ENCODE data around the gene EBLN2. TPM values are rescaled to one million over a fixed set of nuclear protein-coding genes. Genes with fewer than 3 reads are reported as not detected.

EBLN2 gene
- total and polyA plus RNA-seq, 5 donors from 2014 or later: 0.80 to 20.8 (median 1.3) TPM

DNA sequence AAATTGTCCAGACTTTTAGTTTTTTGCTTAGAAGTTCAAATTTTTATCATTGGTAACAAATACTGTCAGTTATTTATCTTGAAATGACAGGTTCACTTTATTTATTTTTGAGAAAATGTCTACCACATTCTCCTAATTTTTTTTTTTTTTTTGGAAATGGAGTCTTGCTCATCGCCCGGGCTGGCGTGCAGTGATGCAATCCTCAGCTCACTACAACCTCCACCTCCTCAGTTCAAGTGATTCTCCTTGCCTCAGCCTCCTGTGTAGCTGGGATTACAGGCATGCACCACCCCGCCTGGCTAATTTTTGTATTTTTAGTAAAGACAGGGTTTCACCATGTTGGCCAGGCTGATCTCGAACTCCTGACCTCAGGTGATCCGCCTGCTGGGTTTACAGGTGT lies 16.1 kb upstream of the EBLN2 start:
- Histone ChIP-seq H3K9me3 (ENCODE audit: control insufficient read depth in 2 of 2, low read length in 2 of 2) (no peaks in the 10 kb centered on the region), H3K4me1 (ENCODE audit: control insufficient read depth, insufficient read depth, low read length, poor library complexity, severe bottlenecking) (peaks cover 41% of the 10 kb centered on the region), H3K36me3 (ENCODE audit: control insufficient read depth, insufficient read depth, low read length) (peaks cover 17% of the 10 kb centered on the region), H3K27ac (ENCODE audit: insufficient read depth, low read length, poor library complexity, severe bottlenecking) (no peak overlapping the region), H3K4me3 (ENCODE audit: low read depth, low read length) (no peak overlapping the region), H3K27me3 (ENCODE audit: control insufficient read depth, insufficient read depth, low read length) (no peaks in the 10 kb centered on the region)
- Mint-ChIP-seq H3K27me3 (no peaks in the 10 kb centered on the region), H3K27ac (peak overlapping the region in 1 of 3 donors; percentile 7), H3K4me1 (peaks cover 46 to 61% (median 52%) of the 10 kb centered on the region in 4 donors), H3K9me3 (no peaks in the 10 kb centered on the region), H3K36me3 (peaks cover 11% of the 10 kb centered on the region), H3K4me3 (peak overlapping the region in 1 of 4 donors; percentile 33)
- DNase-seq: no peak
- ATAC-seq (ENCODE audit: low read depth in 2 of 2): no peak

DNA sequence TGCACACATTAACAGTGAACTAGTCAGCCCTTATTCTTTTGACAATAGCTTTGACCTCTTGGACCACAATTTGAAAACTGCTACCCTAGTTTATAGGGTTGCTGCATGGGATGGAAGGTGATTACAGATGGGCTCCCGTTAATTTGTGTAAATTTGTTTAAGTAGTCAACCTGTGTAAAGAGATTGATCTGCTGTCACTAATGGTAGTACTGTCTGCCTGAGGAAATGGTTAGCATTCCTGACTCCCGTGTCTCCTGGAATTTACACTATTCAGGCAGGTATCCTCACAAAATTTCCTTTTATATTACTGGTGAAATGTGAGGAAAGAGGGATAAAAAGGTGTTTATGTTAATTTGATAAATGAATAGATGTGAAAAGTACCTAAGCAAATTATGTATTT lies 15.3 kb upstream of the EBLN2 start:
- H3K4me3 Mint-ChIP-seq: no peak overlapping the region

DNA sequence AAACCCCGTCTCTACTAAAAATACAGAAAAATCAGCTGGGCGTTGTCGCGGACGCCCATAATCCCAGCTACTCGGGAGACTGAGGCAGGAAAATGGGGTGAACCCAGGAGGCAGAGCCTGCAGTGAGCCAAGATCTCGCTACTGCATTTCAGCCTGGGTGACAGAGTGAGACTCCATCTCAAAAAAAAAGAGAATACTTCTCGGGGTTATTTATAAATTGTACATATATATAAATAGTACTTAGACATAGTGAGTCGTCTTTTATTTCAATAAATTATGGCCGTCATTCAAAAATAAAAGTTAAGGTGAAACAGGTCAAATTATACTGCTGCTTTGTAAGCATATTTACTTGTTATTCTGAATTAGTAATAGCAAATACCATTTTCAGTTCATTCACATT lies 12.1 kb upstream of the EBLN2 start:
- Mint-ChIP-seq H3K27me3 (no peaks in the 10 kb centered on the region), H3K9me3 (no peaks in the 10 kb centered on the region), H3K27ac (no peak overlapping the region), H3K4me1 (peaks cover 25 to 49% (median 34%) of the 10 kb centered on the region in 4 donors), H3K36me3 (peaks cover 9% of the 10 kb centered on the region), H3K4me3 (no peak overlapping the region)
- no peak for DNase-seq
- Histone ChIP-seq H3K9me3 (ENCODE audit: control insufficient read depth in 2 of 2, low read length in 2 of 2) (no peaks in the 10 kb centered on the region), H3K36me3 (ENCODE audit: control insufficient read depth, insufficient read depth, low read length) (peaks cover 22% of the 10 kb centered on the region), H3K27ac (ENCODE audit: insufficient read depth, low read length, poor library complexity, severe bottlenecking) (no peak overlapping the region), H3K4me3 (ENCODE audit: low read depth, low read length) (no peak overlapping the region), H3K4me1 (ENCODE audit: control insufficient read depth, insufficient read depth, low read length, poor library complexity, severe bottlenecking) (peaks cover 11% of the 10 kb centered on the region), H3K27me3 (ENCODE audit: control insufficient read depth, insufficient read depth, low read length) (no peaks in the 10 kb centered on the region)
- ATAC-seq (ENCODE audit: low read depth in 2 of 2): no peak

More for the DNA sequence above, 15.3 kb upstream of the EBLN2 start:
- H3K4me1 Mint-ChIP-seq: peaks cover 38 to 59% (median 51%) of the 10 kb centered on the region in 4 donors
- Histone ChIP-seq H3K27me3 (ENCODE audit: control insufficient read depth, insufficient read depth, low read length) (no peaks in the 10 kb centered on the region), H3K4me3 (ENCODE audit: low read depth, low read length) (no peak overlapping the region), H3K36me3 (ENCODE audit: control insufficient read depth, insufficient read depth, low read length) (peaks cover 17% of the 10 kb centered on the region), H3K4me1 (ENCODE audit: control insufficient read depth, insufficient read depth, low read length, poor library complexity, severe bottlenecking) (peaks cover 37% of the 10 kb centered on the region), H3K9me3 (ENCODE audit: control insufficient read depth in 2 of 2, low read length in 2 of 2) (no peaks in the 10 kb centered on the region), H3K27ac (ENCODE audit: insufficient read depth, low read length, poor library complexity, severe bottlenecking) (no peak overlapping the region)
- no peak for DNase-seq
- H3K27ac Mint-ChIP-seq: peak overlapping the region in 2 of 3 donors; percentile 7 to 59
- H3K36me3 Mint-ChIP-seq: peaks cover 13% of the 10 kb centered on the region
- ATAC-seq (ENCODE audit: low read depth in 2 of 2): no peak
- no peaks in the 10 kb centered on the region for H3K27me3 Mint-ChIP-seq
- H3K9me3 Mint-ChIP-seq: no peaks in the 10 kb centered on the region

DNA sequence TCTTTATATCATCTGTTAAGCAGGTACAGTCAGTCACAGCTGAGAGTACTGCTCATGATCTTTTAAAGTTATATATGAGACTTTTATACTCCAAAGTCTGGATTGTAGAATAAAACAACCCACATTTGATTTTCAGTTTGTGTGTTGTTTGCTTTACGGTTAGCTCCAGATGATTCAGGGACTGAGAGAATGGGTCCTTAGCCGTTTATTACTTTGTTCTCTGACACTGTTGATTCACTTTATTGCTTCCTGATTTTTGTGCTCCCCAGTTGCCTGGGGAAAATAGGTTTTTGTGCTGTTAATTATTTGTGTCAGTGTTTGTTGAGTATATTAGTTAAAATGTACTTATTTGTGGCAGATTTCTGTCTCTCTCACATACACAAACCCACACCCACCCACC lies 8.6 kb upstream of the EBLN2 start:
- H3K27me3 ChIP-seq (ENCODE audit: control insufficient read depth, insufficient read depth, low read length): no peaks in the 10 kb centered on the region
- no peak overlapping the region for H3K27ac ChIP-seq (ENCODE audit: insufficient read depth, low read length, poor library complexity, severe bottlenecking)
- H3K4me3 Mint-ChIP-seq: no peak overlapping the region
- no peak overlapping the region for H3K4me3 ChIP-seq (ENCODE audit: low read depth, low read length)
- H3K4me1 Mint-ChIP-seq: peaks cover 17 to 40% (median 29%) of the 10 kb centered on the region in 4 donors
- ATAC-seq (ENCODE audit: low read depth in 2 of 2) (no peak), DNase-seq (no peak)
- no peaks in the 10 kb centered on the region for H3K27me3 Mint-ChIP-seq
- peaks cover 9% of the 10 kb centered on the region for H3K36me3 Mint-ChIP-seq
- H3K9me3 Mint-ChIP-seq: no peaks in the 10 kb centered on the region
- peak overlapping the region in 2 of 3 donors; percentile 16 to 42 for H3K27ac Mint-ChIP-seq
- no peaks in the 10 kb centered on the region for H3K4me1 ChIP-seq (ENCODE audit: control insufficient read depth, insufficient read depth, low read length, poor library complexity, severe bottlenecking)
- no peaks in the 10 kb centered on the region for H3K9me3 ChIP-seq (ENCODE audit: control insufficient read depth in 2 of 2, low read length in 2 of 2)
- H3K36me3 ChIP-seq (ENCODE audit: control insufficient read depth, insufficient read depth, low read length): peaks cover 18% of the 10 kb centered on the region

DNA sequence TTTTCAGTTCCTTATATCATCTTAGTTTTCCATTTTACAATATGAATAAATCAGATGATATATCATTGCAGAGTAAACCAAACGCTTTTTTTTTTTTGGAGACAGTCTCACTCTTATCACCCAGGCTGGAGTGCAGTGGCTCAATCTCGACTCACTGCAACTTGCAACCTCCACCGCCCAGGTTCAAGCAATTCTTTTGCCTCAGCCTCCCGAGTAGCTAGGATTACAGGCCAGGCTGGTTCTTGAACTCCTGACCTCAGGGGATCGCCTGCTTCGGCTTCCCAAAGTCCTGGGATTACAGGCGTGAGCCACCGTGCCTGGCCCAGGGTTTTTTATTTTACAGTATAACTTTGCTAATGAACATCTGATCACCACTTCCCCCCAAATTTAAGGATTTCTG lies 5.9 kb upstream of the EBLN2 start:
- Mint-ChIP-seq H3K4me1 (peaks cover 19 to 55% (median 31%) of the 10 kb centered on the region in 4 donors), H3K4me3 (peak overlapping the region in 1 of 4 donors; percentile 71), H3K9me3 (no peaks in the 10 kb centered on the region), H3K27me3 (no peaks in the 10 kb centered on the region), H3K36me3 (peaks cover 15% of the 10 kb centered on the region), H3K27ac (peak overlapping the region in 1 of 3 donors; percentile 41)
- Histone ChIP-seq H3K4me3 (ENCODE audit: low read depth, low read length) (no peak overlapping the region), H3K4me1 (ENCODE audit: control insufficient read depth, insufficient read depth, low read length, poor library complexity, severe bottlenecking) (no peaks in the 10 kb centered on the region), H3K36me3 (ENCODE audit: control insufficient read depth, insufficient read depth, low read length) (peaks cover 13% of the 10 kb centered on the region), H3K27me3 (ENCODE audit: control insufficient read depth, insufficient read depth, low read length) (no peaks in the 10 kb centered on the region), H3K9me3 (ENCODE audit: control insufficient read depth in 2 of 2, low read length in 2 of 2) (no peaks in the 10 kb centered on the region), H3K27ac (ENCODE audit: insufficient read depth, low read length, poor library complexity, severe bottlenecking) (no peak overlapping the region)
- ATAC-seq (ENCODE audit: low read depth in 2 of 2) (no peak), DNase-seq (no peak)

DNA sequence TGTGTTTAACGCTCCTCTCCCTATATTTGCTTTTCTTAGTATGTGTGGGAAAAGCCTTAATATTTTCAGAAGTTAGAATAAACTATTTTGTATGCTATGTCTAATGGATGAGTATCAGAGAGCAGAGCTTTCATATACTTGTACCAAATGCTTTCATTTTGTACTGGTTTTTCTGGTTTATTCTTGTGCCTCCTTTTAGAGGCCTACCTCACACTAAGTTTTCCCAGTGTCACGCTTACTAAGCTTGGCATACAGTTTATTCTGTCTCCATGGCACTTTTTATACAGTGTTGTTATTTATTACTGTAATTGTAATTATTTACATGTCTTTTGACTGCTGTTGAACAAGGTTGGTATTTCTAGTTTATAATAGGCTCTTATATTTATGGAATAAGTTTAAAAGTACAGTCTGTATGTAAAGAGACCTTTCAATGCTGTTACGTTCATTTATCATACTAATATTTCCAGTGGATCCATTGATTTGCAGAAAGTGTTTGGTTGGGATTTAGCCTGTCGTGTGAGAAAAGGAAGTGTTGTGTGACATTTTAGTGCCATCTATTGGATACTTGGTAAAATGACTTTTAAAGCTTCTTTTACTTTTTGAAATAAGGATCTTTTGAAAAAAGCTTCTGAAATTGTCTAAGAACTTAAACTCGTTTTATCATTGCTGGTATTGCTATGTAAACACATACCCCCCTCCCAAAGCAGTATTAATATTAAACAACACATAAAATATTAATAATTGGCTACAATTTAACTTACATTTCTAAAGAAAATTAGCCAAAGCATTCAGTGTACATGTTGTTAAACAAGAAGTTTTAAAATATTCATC lies 5.2 kb upstream of the EBLN2 start:
- peak overlapping the region in 1 of 3 donors; percentile 41 for H3K27ac Mint-ChIP-seq
- no peaks in the 10 kb centered on the region for H3K27me3 ChIP-seq (ENCODE audit: control insufficient read depth, insufficient read depth, low read length)
- peak overlapping the region; percentile 25 for H3K27ac ChIP-seq (ENCODE audit: insufficient read depth, low read length, poor library complexity, severe bottlenecking)

DNA sequence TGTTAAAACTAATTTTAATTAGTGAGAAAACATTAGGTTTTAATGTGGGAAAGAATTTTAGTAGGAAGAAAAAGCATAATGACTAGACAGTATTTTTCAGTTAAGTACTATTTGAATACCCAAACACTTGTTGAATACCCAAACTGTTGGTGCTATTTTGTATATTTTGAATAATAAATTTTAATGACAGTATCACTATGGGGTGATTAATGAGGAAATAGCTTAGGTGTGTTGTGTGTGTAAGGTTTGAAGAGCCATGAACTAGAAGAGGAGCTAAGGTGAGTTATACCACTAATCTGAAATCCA lies 4.7 kb upstream of the EBLN2 start:
- DNase-seq (no peak), ATAC-seq (ENCODE audit: low read depth in 2 of 2) (no peak)
- Histone ChIP-seq H3K4me3 (ENCODE audit: low read depth, low read length) (no peak overlapping the region), H3K27ac (ENCODE audit: insufficient read depth, low read length, poor library complexity, severe bottlenecking) (no peak overlapping the region), H3K36me3 (ENCODE audit: control insufficient read depth, insufficient read depth, low read length) (peaks cover 20% of the 10 kb centered on the region), H3K27me3 (ENCODE audit: control insufficient read depth, insufficient read depth, low read length) (no peaks in the 10 kb centered on the region), H3K4me1 (ENCODE audit: control insufficient read depth, insufficient read depth, low read length, poor library complexity, severe bottlenecking) (no peaks in the 10 kb centered on the region), H3K9me3 (ENCODE audit: control insufficient read depth in 2 of 2, low read length in 2 of 2) (no peaks in the 10 kb centered on the region)
- Mint-ChIP-seq H3K27ac (no peak overlapping the region), H3K36me3 (peaks cover 18% of the 10 kb centered on the region), H3K4me1 (peaks cover 19 to 44% (median 27%) of the 10 kb centered on the region in 4 donors), H3K27me3 (no peaks in the 10 kb centered on the region), H3K4me3 (no peak overlapping the region), H3K9me3 (no peaks in the 10 kb centered on the region)

More for the DNA sequence above, 5.2 kb upstream of the EBLN2 start:
- Mint-ChIP-seq H3K9me3 (no peaks in the 10 kb centered on the region), H3K4me3 (peak overlapping the region in 1 of 4 donors; percentile 71), H3K36me3 (peaks cover 15% of the 10 kb centered on the region), H3K27me3 (no peaks in the 10 kb centered on the region), H3K4me1 (peaks cover 19 to 50% (median 29%) of the 10 kb centered on the region in 4 donors)
- no peaks in the 10 kb centered on the region for H3K9me3 ChIP-seq (ENCODE audit: control insufficient read depth in 2 of 2, low read length in 2 of 2)
- H3K4me1 ChIP-seq (ENCODE audit: control insufficient read depth, insufficient read depth, low read length, poor library complexity, severe bottlenecking): no peaks in the 10 kb centered on the region
- H3K36me3 ChIP-seq (ENCODE audit: control insufficient read depth, insufficient read depth, low read length): peaks cover 16% of the 10 kb centered on the region
- H3K4me3 ChIP-seq (ENCODE audit: low read depth, low read length): no peak overlapping the region
- ATAC-seq (ENCODE audit: low read depth in 2 of 2) (peak in 1 of 2 donors; percentile 22), DNase-seq (peak in 2 of 3 donors; percentile 58 to 62)

DNA sequence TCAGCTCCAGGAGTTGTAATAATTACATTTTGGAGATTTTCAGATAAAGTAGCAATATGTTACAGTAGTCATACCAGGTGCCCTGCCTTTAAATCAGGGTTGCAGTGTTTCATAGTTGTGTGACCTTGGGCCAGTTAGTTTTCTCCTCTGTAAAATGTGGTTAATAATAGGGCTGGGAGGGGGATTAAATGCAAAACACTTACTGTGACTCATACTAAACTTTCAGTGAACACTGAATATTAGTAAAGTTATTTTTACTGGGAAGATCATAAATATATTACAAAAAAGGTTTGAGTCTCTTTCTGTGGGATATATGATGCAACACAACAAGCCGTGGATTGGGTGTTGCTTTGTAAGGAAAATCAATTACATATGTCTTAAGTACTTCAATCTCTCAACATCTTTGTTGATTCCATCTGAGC lies 1.1 kb upstream of the EBLN2 start:
- H3K27me3 ChIP-seq (ENCODE audit: control insufficient read depth, insufficient read depth, low read length): no peaks in the 10 kb centered on the region
- Mint-ChIP-seq H3K4me1 (peaks cover 9 to 37% (median 26%) of the 10 kb centered on the region in 4 donors), H3K36me3 (peaks cover 33% of the 10 kb centered on the region)

More for the DNA sequence above, 1.1 kb upstream of the EBLN2 start:
- H3K9me3 Mint-ChIP-seq: no peaks in the 10 kb centered on the region
- no peaks in the 10 kb centered on the region for H3K27me3 Mint-ChIP-seq
- ATAC-seq (ENCODE audit: low read depth in 2 of 2) (no peak), DNase-seq (no peak)
- Histone ChIP-seq H3K4me1 (ENCODE audit: control insufficient read depth, insufficient read depth, low read length, poor library complexity, severe bottlenecking) (no peaks in the 10 kb centered on the region), H3K27ac (ENCODE audit: insufficient read depth, low read length, poor library complexity, severe bottlenecking) (no peak overlapping the region), H3K4me3 (ENCODE audit: low read depth, low read length) (no peak overlapping the region), H3K9me3 (ENCODE audit: control insufficient read depth in 2 of 2, low read length in 2 of 2) (no peaks in the 10 kb centered on the region), H3K36me3 (ENCODE audit: control insufficient read depth, insufficient read depth, low read length) (peaks cover 50% of the 10 kb centered on the region)
- peak overlapping the region in 1 of 3 donors; percentile 6 for H3K27ac Mint-ChIP-seq
- no peak overlapping the region for H3K4me3 Mint-ChIP-seq
